ENCODE measurements around the gene NF2.

NF2 gene

DNA sequence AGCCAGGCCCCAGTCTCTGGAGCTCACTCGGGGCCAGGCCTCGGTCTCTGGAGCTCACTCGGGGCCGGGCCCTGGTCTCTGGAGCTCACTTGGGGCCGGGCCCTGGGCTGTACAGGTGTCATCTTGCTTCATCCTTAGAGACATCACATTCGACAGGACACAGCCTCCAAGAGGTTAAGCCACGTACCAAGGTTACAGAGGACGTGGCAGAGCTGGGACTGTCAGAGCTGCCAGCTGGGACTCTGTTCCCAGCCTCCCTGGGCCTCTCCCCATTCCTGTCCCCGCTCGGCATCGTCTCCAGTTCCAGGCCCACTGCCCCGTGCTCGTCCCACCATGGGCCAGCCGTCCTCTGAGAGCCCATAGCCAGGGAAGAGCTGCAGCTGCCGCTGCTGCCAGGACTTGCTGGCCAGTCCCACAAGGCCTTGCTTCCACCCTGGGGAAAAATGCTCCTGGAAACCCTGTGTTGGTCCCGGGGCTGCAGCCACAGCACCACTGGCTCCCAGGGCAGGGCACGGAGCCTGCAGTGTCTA lies 136.0 kb downstream of the NF2 start:
- H3K4me2 ChIP-seq (ENCODE audit: low read length, poor library complexity, severe bottlenecking) = no peak overlapping the region
- no peak overlapping the region for H4K8ac ChIP-seq (ENCODE audit: low read length)
- H4K91ac ChIP-seq (ENCODE audit: low read length) = no peak overlapping the region
- no peak overlapping the region for H3K27ac ChIP-seq (ENCODE audit: low read length, poor library complexity, severe bottlenecking)
- no peak overlapping the region for H3K4me3 ChIP-seq (ENCODE audit: insufficient read depth in 1 of 2, low read depth in 1 of 2, low read length in 2 of 2)
- no peak for DNase-seq
- no peak overlapping the region for H3K14ac ChIP-seq (ENCODE audit: low read length in 2 of 2)
- no peak overlapping the region for H2BK12ac ChIP-seq (ENCODE audit: low read length in 2 of 2)
- H3K18ac ChIP-seq (ENCODE audit: low read depth in 1 of 2, low read length in 2 of 2) = no peak overlapping the region
- H3K9me3 ChIP-seq (ENCODE audit: control insufficient read depth, low read length) = no peaks in the 10 kb centered on the region
- H2AFZ ChIP-seq (ENCODE audit: low read depth, low read length) = no peak overlapping the region
- 93% methylated on average over 17 of the region's 17 CpGs for WGBS
- H3K36me3 ChIP-seq (ENCODE audit: control insufficient read depth in 1 of 2, insufficient read depth in 2 of 2, low read depth in 1 of 2, low read length in 2 of 2) = peaks cover 28 to 59% of the 10 kb centered on the region in 2 experiments
- no peak overlapping the region for H3K4ac ChIP-seq (ENCODE audit: low read depth in 1 of 2, low read length in 2 of 2)
- peaks cover 2% of the 10 kb centered on the region for H3K4me1 ChIP-seq (ENCODE audit: control insufficient read depth, insufficient read depth, low read depth, low read length)
- no peak overlapping the region for H3K9ac ChIP-seq (ENCODE audit: low read length)
- H2BK120ac ChIP-seq (ENCODE audit: low read depth, low read length) = no peak overlapping the region
- H2BK5ac ChIP-seq (ENCODE audit: low read depth, low read length, poor library complexity, severe bottlenecking) = no peak overlapping the region
- no peaks in the 10 kb centered on the region for H3K27me3 ChIP-seq (ENCODE audit: control insufficient read depth in 1 of 2, insufficient read depth in 1 of 2, low read length in 2 of 2)
- H3K79me1 ChIP-seq (replicated peaks; ENCODE audit: low read length, poor library complexity, severe bottlenecking) = no peaks in the 10 kb centered on the region
- H3K23ac ChIP-seq (ENCODE audit: low read length in 2 of 2) = no peak overlapping the region
- H2BK15ac ChIP-seq (ENCODE audit: low read depth, poor library complexity, severe bottlenecking) = no peak overlapping the region
- H2AK5ac ChIP-seq (ENCODE audit: low read length, severe bottlenecking) = no peak overlapping the region

GRCh38 chr22:29740216-29740615 lies 136.8 kb downstream of the NF2 start:
- DNase-seq = no peak
- 95% methylated on average over 4 of the region's 5 CpGs for WGBS
- no peak overlapping the region for H4K91ac ChIP-seq (ENCODE audit: low read length)

DNA sequence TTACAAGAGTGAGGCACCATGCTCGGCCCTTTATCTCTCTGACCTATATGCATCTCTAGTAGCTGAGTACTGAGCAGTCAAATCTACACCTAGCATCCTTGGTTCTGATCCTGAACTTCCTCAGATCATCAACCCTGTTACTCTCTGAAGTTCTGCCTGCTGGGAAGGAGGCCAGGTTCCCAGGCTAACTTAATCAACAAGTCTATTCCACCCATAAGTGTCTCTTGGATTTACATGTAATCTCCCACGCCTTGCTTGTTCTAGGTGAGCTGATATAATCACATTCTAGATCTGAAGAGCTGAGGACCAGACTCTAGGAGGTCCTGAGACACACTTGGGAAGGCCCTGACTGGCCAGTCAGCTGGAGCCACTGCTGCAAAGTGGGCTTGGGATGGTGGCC lies 138.5 kb downstream of the NF2 start:
- Histone ChIP-seq H2AFZ (ENCODE audit: low read depth, low read length) (no peak overlapping the region), H3K36me3 (ENCODE audit: control insufficient read depth in 1 of 2, insufficient read depth in 2 of 2, low read depth in 1 of 2, low read length in 2 of 2) (peaks cover 42 to 66% of the 10 kb centered on the region in 2 experiments), H3K27me3 (ENCODE audit: control insufficient read depth in 1 of 2, insufficient read depth in 1 of 2, low read length in 2 of 2) (no peaks in the 10 kb centered on the region), H2BK5ac (ENCODE audit: low read depth, low read length, poor library complexity, severe bottlenecking) (no peak overlapping the region), H2AK5ac (ENCODE audit: low read length, severe bottlenecking) (no peak overlapping the region), H3K79me1 (replicated peaks; ENCODE audit: low read length, poor library complexity, severe bottlenecking) (no peaks in the 10 kb centered on the region), H4K91ac (ENCODE audit: low read length) (no peak overlapping the region), H3K14ac (ENCODE audit: low read length in 2 of 2) (no peak overlapping the region), H3K4ac (ENCODE audit: low read depth in 1 of 2, low read length in 2 of 2) (no peak overlapping the region), H3K4me2 (ENCODE audit: low read length, poor library complexity, severe bottlenecking) (no peak overlapping the region), H3K4me3 (ENCODE audit: insufficient read depth in 1 of 2, low read depth in 1 of 2, low read length in 2 of 2) (no peak overlapping the region), H3K9ac (ENCODE audit: low read length) (no peak overlapping the region), H3K9me3 (ENCODE audit: control insufficient read depth, low read length) (no peaks in the 10 kb centered on the region), H3K23ac (ENCODE audit: low read length in 2 of 2) (no peak overlapping the region), H3K27ac (ENCODE audit: low read length, poor library complexity, severe bottlenecking) (no peak overlapping the region), H4K8ac (ENCODE audit: low read length) (no peak overlapping the region), H2BK15ac (ENCODE audit: low read depth, poor library complexity, severe bottlenecking) (no peak overlapping the region), H3K18ac (ENCODE audit: low read depth in 1 of 2, low read length in 2 of 2) (no peak overlapping the region), H2BK12ac (ENCODE audit: low read length in 2 of 2) (no peak overlapping the region), H3K4me1 (ENCODE audit: control insufficient read depth, insufficient read depth, low read depth, low read length) (peaks cover 5% of the 10 kb centered on the region), H2BK120ac (ENCODE audit: low read depth, low read length) (no peak overlapping the region)
- DNase-seq = no peak
- 92% methylated on average over 2 of the region's 2 CpGs for WGBS

More at GRCh38 chr22:29740216-29740615, 136.8 kb downstream of the NF2 start:
- Histone ChIP-seq H3K9ac (ENCODE audit: low read length) (no peak overlapping the region), H2BK120ac (ENCODE audit: low read depth, low read length) (no peak overlapping the region), H3K14ac (ENCODE audit: low read length in 2 of 2) (no peak overlapping the region), H2AK5ac (ENCODE audit: low read length, severe bottlenecking) (no peak overlapping the region), H3K4me2 (ENCODE audit: low read length, poor library complexity, severe bottlenecking) (no peak overlapping the region), H3K27me3 (ENCODE audit: control insufficient read depth in 1 of 2, insufficient read depth in 1 of 2, low read length in 2 of 2) (no peaks in the 10 kb centered on the region), H4K8ac (ENCODE audit: low read length) (no peak overlapping the region), H3K79me1 (replicated peaks; ENCODE audit: low read length, poor library complexity, severe bottlenecking) (no peaks in the 10 kb centered on the region), H2BK12ac (ENCODE audit: low read length in 2 of 2) (no peak overlapping the region), H2BK15ac (ENCODE audit: low read depth, poor library complexity, severe bottlenecking) (no peak overlapping the region), H3K4me1 (ENCODE audit: control insufficient read depth, insufficient read depth, low read depth, low read length) (peaks cover 5% of the 10 kb centered on the region), H2AFZ (ENCODE audit: low read depth, low read length) (no peak overlapping the region), H3K18ac (ENCODE audit: low read depth in 1 of 2, low read length in 2 of 2) (no peak overlapping the region), H3K23ac (ENCODE audit: low read length in 2 of 2) (no peak overlapping the region), H3K27ac (ENCODE audit: low read length, poor library complexity, severe bottlenecking) (no peak overlapping the region), H3K36me3 (ENCODE audit: control insufficient read depth in 1 of 2, insufficient read depth in 2 of 2, low read depth in 1 of 2, low read length in 2 of 2) (peaks cover 28 to 59% of the 10 kb centered on the region in 2 experiments), H3K4ac (ENCODE audit: low read depth in 1 of 2, low read length in 2 of 2) (no peak overlapping the region), H2BK5ac (ENCODE audit: low read depth, low read length, poor library complexity, severe bottlenecking) (no peak overlapping the region), H3K9me3 (ENCODE audit: control insufficient read depth, low read length) (no peaks in the 10 kb centered on the region), H3K4me3 (ENCODE audit: insufficient read depth in 1 of 2, low read depth in 1 of 2, low read length in 2 of 2) (no peak overlapping the region)

GRCh38 chr22:29742326-29742725 lies 138.9 kb downstream of the NF2 start:
- Histone ChIP-seq H4K8ac (ENCODE audit: low read length) (no peak overlapping the region), H3K14ac (ENCODE audit: low read length in 2 of 2) (no peak overlapping the region), H3K4me2 (ENCODE audit: low read length, poor library complexity, severe bottlenecking) (no peak overlapping the region), H3K27me3 (ENCODE audit: control insufficient read depth in 1 of 2, insufficient read depth in 1 of 2, low read length in 2 of 2) (no peaks in the 10 kb centered on the region), H2BK12ac (ENCODE audit: low read length in 2 of 2) (no peak overlapping the region), H3K4ac (ENCODE audit: low read depth in 1 of 2, low read length in 2 of 2) (no peak overlapping the region), H2AFZ (ENCODE audit: low read depth, low read length) (no peak overlapping the region), H4K91ac (ENCODE audit: low read length) (no peak overlapping the region), H2AK5ac (ENCODE audit: low read length, severe bottlenecking) (no peak overlapping the region), H3K23ac (ENCODE audit: low read length in 2 of 2) (no peak overlapping the region), H3K27ac (ENCODE audit: low read length, poor library complexity, severe bottlenecking) (no peak overlapping the region), H3K4me1 (ENCODE audit: control insufficient read depth, insufficient read depth, low read depth, low read length) (peaks cover 5% of the 10 kb centered on the region), H2BK120ac (ENCODE audit: low read depth, low read length) (no peak overlapping the region), H2BK15ac (ENCODE audit: low read depth, poor library complexity, severe bottlenecking) (no peak overlapping the region), H3K4me3 (ENCODE audit: insufficient read depth in 1 of 2, low read depth in 1 of 2, low read length in 2 of 2) (no peak overlapping the region), H3K9me3 (ENCODE audit: control insufficient read depth, low read length) (no peaks in the 10 kb centered on the region), H3K36me3 (ENCODE audit: control insufficient read depth in 1 of 2, insufficient read depth in 2 of 2, low read depth in 1 of 2, low read length in 2 of 2) (peaks cover 46 to 69% of the 10 kb centered on the region in 2 experiments), H3K18ac (ENCODE audit: low read depth in 1 of 2, low read length in 2 of 2) (no peak overlapping the region), H2BK5ac (ENCODE audit: low read depth, low read length, poor library complexity, severe bottlenecking) (no peak overlapping the region), H3K79me1 (replicated peaks; ENCODE audit: low read length, poor library complexity, severe bottlenecking) (no peaks in the 10 kb centered on the region), H3K9ac (ENCODE audit: low read length) (no peak overlapping the region)
- no peak for DNase-seq
- WGBS = 87% methylated on average over 13 of the region's 13 CpGs

Data from mesenchymal stem cell (in vitro differentiated cells and primary cell).